GM18870 (cell line): ENCODE results near the gene TPH1.

ENCODE experiments used
- ATAC-seq: cut with Tn5 transposase; IDR thresholded peaks from one replicate; pipeline ENCODE4 v1.9.1; 2021; ENCODE audit warnings: moderate library complexity; ENCODE audit not compliant: unreplicated experiment

TPH1 gene

DNA sequence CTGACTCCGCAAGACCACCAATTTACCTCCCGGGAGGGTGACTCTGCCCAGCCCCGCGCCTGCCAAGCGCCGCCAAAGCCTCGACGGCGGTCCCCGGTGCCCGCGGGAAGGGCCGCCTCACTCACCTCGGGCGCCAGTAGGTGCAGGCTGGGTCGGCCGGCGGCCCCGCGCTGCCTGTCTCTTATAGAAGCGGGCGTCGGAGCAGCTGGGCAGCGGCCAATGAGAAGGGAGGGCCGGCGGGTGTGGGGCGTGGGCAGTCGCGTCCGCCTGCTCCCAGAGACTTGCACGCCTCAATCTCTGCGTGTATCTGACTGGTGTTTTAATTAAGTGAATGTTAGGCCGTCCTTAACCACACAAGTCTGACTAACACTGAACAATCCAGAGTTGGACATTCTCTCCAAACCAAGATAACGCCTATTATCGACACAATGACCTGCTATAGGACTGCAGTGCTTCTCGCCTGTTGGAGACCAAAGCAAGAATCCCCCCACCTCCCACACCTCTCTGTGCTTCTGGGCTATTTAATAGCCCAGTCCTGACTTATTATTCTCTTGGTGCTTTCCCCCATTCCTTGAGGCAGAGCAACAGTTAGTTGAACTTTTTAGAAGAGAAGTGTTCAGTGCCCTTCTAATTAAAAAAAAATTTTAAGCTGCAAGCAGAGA is at the start of gene TPH1:
Gene TPH1 (minus strand): TSS at position 154 of the 662 bp plus-strand sequence. CDS start 5,507 bp downstream, outside the sequence.
- ATAC-seq = no peak

DNA sequence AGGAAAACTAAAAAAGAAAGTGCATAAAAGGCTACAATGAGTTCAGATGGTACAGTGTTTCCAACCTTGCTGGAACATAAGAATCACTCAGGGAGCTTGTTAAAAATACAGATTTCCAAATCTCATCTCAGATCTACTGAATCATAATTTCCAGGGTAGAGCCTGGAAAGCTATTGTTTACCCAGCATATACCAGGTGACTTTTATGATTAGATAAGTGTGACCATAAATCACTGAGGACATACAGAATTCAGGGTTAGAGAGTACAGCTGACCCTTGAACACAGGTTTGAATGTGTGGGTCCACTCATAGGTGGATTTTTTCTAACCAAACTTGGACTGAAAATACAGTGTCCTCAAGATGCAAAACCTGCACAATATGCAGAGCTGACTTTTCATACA is 47.9 kb upstream of the TPH1 start:
- ATAC-seq = no peak

DNA sequence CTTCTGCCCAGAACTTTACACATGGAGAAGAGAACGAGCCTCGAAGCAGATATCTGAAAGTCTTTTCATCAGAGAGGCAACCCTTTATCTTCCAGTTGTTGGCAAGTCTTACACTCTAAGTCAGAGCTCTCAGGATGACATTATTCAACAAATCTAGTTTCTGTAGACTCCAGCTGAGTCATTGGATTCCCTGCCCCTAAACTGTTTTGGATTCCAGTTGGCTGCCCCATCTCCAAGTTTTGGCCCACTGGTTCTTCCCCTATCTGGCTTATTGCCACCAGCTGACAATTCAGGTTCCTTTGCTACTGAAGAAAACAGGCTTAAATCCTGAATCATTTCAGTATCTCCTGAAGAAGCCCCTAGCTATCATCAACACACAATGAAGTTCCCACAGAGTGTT is 45.7 kb upstream of the TPH1 start:
- ATAC-seq = no peak

DNA sequence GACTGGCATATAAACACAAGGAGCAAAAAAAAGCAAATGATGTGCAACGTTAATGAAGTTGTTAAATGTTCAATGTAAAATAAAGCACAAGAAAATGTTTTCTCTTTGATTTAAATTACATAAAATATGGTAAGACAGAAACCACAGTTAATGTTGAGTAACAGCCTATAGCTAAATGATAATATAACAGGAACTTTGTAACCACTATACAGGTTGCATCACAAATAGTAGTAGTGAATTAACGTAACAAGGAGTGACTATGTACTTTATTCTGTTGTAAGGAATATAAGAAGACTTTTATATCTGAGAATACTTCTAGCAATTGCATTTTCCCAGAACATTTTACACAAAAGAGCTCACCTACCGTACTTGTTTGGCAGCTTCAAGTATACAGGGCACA is 42.9 kb upstream of the TPH1 start:
- ATAC-seq = no peak

DNA sequence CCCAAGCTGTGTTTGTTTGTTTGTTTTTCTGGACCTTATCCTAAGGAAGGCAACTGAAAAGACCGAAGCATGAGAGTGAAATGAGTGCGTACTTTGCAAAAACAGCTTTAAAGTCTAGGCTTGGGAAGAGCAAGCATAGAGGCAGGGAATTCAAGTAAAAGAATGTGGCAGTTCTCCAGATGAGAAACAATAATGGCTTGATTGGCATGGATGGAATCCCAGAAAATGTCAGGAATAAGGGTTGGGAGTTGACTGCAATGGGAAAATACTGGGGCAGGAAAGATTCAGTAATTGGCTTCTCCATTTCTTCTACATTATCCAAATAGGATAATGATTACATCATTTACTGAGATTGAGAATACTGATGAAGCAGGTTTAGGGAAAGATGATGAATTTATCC is 42.3 kb upstream of the TPH1 start:
- ATAC-seq = no peak

DNA sequence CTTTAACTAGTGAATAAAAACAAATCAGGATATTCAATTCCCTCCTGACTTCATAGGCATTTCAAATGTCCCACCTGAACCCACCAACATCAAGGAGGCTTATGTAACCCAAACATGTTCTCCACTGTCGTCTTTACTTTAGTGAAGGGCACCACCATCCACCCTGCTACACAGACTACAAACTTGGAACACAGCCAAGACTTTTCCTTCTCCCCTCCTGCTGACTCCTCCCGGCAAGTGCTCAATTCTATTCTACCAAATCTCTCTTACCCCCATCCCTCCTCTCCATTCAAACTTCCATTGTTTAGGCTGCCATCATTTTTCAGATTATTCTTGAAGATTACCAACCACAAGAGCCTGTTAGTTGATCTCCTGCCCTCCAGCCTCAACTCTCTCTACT is 35.5 kb upstream of the TPH1 start:
- no peak for ATAC-seq

DNA sequence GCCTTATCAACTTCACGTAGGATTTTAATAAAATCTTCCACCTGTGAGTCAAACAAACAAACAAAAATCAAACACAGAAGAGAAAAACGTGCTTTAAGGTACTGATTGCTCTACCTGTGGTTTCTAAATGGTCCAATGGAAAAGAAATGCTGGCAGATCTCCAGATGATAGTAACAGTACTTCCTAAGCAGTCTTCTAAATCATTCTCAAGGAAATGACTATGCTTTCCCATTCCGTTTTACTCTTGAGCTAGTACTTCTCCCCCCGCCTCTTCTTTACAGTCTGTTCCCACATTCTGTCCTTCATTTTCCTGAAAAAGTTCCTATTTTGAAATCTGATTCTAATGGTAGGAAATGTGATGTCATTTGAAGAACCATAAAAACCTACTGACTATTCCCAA is 34.4 kb upstream of the TPH1 start:
- ATAC-seq = no peak

DNA sequence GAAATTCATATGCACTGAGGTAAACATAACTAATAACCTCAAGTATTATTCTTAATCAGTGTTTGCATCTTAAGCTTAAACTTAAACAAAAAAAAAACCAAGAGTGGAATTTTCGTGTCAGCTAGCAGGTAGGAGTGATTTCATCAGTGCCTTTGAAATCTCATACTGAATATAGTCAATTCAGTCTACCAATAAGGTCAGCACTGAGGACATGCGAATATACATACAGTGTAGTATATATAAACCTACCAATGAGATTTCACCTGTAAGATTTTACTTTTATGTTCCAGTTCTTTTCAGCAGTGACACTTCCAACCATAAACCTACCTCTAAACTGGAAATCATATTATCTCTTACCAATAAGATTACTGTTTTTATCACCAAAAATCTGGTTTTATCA is 32.8 kb upstream of the TPH1 start:
- no peak for ATAC-seq

DNA sequence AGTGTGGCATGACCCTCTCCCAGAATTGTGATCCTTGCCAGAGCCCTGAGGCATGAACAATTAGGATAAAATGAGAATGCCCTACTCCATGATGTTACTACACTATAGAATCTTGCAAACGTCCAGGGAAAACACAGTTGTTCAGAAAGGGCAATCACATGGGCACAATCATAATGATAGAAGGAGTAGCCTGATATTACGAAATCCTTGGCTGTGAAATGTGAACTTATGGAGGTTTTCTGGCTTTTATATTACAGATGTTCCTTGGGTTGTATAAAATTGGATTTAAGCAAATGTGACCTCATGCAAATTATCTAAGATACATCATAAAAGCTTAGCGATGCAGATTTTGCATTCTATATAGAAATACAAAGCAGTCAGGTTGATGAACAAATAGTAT is 29.4 kb upstream of the TPH1 start:
- ATAC-seq = no peak

DNA sequence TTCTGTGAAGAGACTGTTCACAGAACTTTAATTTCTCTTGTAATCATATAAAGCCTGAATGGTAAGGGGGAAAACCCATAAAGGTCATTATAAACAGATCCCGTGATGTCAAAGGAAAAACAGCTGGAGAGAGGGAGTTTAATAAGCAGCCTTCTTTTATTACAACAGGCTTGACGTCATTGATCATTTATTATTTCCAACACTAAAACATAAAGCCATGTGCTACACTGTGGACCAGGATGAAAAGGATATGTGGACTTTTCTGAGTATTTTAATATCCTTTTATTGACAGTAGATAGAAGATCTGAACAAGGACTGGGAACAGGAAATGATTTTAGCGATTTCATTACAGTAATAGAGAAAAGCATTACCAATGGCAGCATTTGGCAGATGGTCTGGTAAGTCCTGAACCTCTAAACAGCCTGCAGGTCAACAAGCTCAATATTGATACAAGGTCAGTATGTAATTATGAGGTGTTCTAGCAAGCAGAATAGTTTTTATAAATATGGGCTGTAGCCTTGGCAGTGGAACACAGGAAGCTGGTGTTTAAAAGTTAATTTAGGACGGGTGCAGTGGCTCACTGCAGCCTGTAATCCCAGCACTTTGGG is 25.1 kb upstream of the TPH1 start:
- no peak for ATAC-seq

DNA sequence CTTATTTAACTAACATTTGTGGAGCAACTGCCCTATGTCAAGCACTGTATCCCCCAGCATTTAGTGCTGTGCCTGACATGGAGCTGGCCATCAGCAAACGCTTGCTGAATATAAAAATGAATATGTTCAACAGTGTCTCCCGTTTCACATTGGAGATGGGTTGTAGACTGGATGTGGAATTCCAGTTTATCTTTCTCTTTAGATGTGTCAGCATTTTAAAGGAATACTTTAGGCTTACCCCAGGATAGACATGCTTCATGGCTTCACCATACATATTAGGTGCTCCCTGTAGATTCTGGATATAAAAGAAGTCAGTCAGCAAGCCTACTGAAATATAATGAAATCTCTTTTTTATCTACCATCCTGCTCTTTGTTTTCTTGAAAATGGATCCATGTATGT is 21.3 kb upstream of the TPH1 start:
- no peak for ATAC-seq

DNA sequence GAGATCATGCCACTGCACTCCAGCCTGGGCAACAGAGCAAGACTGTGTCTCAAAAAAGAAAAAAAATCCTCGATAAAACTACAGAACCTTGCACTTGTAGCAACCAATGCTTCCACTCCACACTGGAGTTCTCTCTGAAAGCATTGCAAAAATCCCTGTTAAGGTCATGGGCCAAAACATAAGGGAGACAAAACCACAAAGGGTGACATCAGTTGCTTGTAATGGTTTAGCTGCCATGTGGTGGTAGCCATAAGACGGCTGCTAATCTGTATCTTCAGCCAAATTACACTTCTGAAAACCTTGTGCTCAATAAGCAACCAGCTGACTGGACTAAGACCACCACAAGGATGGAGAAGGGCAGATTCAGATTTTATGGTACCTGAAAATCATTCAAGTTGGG is 20.6 kb upstream of the TPH1 start:
- ATAC-seq = no peak

DNA sequence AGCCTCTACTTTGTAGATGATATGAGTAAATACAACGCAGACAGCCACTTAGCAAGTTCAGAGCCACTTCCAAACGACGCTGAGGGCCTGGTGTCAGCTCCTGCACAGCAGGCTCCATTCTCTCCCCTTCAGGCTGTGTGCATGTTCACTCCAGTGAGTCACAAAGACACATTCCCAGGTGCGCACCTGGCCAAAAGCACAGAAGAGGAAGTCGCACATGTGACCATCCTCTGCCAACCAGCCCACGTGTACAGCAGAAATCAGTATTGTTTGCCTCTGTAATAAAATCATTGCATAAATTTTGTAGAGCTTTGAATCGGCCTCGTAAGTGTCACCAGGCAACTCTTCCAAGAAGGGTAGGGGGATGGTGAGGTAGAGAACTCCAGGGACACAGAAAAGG is 19.5 kb upstream of the TPH1 start:
- ATAC-seq = no peak

DNA sequence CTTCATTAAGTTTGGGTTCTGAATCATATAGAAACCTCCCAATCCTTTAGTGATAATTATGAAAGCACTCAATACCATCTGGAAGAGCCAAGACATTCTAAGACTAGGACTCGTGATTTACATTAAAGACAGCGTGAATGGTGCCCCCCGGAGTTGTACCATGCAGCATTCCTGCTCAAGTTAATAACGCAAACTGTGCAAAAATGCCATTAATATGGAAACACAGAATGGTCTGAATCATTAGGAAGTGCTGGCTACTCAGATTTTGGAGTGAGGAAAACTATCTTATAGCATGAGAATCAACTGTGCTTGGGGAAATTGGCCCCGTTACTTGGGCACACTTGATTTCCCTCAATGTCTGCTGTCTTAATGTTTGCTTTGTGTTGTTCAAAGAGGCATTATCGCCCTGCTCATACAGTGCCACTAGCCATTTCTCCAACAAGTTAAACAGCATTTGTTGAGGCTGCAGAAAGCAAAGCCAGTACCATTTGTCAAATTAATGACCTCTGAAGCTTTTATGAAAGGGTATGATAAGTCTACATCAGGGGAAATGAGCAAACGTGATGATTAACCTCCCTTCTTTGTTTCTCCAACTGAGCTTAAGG is 18.5 kb upstream of the TPH1 start:
- no peak for ATAC-seq

DNA sequence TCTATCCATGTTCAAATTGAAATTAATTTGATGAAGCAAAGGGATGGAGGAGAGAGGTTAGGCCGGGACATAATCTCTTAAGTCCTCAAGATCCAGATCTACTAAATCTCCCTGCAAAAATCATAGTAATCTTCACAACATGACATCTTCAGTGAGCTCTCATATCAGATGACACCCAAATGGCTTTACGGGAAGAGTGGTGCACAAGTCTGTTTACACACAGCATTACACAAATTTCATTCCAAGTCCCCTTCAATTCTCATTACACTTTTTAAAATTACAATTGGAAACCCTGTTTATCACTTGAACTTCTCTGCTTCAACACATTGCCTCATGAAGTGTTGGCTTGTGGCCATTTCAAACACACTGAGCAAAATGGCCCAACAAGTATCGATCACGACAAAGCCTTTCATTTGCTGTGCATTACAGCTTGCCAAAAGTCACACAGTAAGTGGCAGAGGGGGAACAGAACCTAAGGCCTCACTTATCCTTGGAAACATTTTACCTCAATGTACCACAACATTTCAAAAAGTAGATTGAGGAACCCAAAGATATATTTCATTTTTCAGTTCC is 17.9 kb upstream of the TPH1 start:
- no peak for ATAC-seq

DNA sequence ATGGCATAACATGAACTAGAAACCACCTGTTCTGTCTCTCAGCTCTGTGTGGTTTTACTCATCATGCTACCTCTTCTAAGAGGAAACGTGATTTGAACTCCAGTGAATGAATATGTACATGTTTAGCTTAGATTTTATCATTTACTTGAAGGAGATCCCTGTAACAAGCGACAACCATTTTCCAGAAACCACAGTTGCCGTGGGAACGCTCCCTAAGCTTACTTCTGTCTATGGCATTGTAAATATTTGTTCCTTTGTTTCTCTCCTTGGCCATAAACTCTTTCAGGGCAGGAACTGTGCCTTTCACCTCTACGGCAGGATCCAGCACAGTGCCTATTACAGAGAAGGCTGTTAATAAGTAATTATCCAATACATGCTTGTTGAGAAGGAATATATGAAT is 17.1 kb upstream of the TPH1 start:
- ATAC-seq = no peak

DNA sequence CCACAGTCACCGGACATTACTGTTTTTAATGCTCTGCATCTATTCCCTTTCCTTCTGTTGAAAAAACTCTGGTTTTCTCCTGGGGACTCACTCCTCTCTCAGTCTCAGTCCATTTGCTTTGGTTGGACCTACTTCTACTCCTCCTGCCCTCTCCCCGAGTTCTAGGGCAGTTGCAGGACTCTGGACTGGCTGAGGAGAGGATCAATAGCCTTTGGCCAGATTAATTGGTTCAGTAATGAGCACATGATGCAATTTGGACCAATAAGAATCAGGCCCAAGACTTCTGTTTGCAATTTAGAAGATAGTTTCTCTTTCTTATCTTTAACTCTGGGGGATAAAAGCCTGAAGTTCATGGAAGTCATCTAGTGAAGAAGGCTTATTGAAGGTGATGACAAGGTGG is 15.3 kb upstream of the TPH1 start:
- ATAC-seq = no peak

DNA sequence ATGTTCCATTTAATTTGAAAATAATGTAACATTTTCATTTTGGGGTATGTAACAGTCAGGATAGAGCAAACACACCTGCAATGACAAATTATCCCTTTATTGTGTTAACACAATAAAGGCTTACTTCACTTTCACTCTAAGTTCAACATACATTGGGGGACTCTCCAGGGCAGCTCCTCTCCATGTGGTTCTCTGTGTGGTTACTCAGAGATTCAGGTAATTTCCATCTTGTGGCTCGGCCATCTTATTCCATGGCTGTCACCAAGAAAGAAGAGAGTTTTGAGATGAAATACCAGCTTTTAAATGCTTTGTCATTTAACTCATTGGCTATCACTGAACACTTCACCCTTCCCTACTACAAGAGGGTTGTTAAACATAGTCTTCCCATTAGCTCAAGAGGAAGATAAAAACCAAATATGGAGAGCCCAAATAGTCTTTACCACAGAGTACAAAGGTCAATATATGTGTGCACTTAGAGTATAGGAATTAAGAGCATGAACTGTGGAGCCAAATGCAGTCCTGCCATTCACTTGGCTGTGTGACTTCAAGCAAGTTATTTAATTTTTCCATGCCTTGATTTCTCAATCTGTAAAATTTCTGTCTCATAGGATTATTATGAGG is 10.6 kb upstream of the TPH1 start:
- no peak for ATAC-seq

DNA sequence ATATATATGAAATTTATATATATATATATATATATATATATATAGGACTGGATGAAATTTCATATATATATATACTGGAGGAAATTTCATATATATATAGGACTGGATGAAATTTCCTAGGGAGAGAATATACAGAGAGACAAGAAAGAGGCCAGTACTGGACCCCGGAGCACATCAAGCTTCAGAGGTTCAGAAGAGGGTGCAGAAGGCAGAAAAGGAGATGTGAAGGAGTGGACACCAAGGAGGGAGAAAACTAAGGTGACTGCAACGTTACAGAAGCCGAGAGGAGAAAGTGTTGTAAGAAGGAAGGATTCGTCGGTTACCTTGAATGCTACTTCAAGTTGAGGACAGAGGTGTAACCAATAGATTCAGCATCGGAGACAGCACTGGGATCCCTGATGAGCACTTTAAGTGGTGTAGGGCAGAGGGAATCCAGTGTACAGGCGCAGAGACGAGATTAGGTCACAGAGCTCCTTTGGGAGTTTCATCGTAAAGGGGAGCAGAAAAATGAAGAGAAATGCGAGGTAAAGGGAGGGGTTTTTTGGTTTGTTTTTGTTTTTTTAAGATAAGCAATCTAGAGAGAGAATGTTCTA is 8.5 kb upstream of the TPH1 start:
- no peak for ATAC-seq

DNA sequence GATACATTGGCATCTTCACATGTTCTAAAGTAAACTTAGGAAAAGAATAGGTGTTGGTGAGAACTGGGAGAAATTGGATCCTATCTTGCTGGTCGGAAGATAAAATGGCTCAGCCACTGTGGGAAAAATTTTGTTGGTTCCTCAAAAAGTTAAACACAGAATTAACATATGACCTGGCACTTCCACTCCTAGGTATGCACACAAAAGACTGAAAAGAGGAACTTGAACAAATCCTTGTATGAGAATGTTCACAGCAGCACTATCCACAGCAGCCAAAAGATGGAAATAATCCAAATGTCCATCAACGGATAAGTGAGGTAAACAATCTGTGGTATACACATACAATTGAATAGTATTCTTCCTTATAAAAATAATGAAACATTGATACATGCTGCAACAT is 4.8 kb upstream of the TPH1 start:
- ATAC-seq = no peak

DNA sequence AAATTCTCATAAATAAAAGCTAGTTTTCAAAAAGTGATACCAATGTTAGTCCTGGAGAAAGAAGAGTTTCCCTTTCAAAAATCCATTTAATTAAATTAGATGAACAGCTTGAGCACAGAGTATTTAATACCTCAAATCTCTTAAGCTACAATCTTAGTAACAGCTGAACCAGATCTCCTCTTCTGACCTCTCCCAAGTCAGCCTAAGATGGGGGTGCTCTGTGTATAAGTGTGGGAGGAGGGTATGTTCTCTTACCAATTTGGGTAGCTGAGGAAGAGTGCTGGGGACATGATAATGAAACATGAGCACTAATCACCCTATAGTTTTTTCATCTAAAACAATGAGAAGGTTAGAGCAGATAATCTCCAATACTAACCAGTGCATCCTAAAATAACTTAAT is 9.6 kb downstream of the TPH1 start:
- ATAC-seq = no peak

DNA sequence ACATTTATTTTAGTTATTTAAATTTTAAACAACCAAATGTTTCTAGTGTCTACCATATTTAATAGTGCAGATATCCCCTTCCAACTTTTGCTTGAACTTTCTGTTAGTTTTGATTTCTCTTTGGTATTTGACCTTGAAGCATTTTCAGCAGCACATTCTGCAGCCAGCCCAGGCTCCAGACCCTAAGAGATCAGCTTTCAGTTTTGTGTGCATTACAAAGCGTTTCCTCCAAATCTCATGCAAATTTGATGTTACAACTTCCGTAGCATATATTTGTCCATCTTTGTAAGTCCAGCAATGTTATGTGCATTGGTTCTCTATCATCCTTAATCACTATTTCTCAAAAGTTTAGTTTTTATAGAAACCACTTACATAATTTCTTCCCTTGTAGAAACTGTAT is 18.6 kb downstream of the TPH1 start:
- ATAC-seq = no peak
